Lower leg skin (tissue), 3 donors: ENCODE results near the gene ZFAND2A.

Source experiments
- CTCF ChIP-seq, 3 donors: fragments of 450-650 bp; IDR thresholded peaks; one replicate each; pipeline ENCODE4 v1.5.1; 2016; ENCODE audit warnings: antibody characterized with exemption in 3 of 3, mild to moderate bottlenecking in 3 of 3, moderate library complexity in 2 of 3
- POLR2A ChIP-seq, 2 donors: fragments of 450-650 bp; IDR thresholded peaks; one replicate each; pipeline ENCODE4 v1.6.1; 2016 to 2017; ENCODE audit warnings: antibody characterized with exemption in 2 of 2, mild to moderate bottlenecking in 1 of 2, moderate library complexity in 1 of 2

DNA sequence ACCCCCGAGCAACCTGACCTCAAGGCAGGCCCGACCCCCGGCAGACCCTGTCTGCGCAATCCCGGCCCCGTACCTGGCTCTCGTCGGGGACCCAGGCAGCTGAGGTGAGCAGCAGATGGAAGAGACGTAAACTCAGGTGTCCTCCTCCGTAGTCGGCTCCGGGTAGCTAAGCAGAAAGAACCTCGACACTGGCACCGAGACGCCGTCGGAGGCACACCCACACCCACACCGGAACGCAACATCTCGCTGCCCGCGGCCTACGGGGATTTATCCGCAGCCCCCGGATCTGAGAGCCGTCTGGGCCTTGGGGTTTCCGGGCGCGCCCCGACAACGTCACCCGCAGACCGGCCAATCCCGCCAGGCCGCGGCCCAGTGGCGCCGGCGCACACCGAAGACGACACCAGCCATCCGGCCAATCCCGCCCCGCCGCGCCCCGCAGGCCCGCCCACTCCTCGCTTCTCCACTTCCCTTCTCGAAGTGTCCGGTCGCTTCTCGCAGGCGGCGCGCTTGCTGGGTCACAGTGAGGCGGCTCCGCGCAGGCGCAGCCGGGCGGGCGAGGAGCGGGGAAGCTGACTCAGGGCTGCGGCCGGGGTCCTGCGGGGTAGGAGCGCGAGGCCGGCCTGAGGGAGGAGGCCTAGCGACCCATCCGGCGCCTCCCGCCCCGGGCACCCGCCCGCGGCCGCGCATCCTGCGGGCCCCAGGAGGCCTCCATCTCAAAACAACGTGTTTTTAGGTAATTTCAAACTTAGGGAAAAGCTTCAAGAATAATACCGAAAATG lies at the start of gene ZFAND2A:
- no peak for TF ChIP-seq CTCF (IDR thresholded peaks at IDR 0.05)
- peak in 1 of 2 donors; percentile 79 for TF ChIP-seq POLR2A (IDR thresholded peaks at IDR 0.05)
